H9 (cell line): ENCODE measurements around the gene CHCHD3. TPM values are rescaled to one million over a fixed set of nuclear protein-coding genes. Genes with fewer than 3 reads are reported as not detected.

ENCODE experiments used
- DNase-seq: peaks from one replicate; pipeline ENCODE4 v3.0.0-alpha.2; 2017
- H2AFZ ChIP-seq: one replicate; pipeline ENCODE4 v1.6.1; 2013; ENCODE audit warnings: mild to moderate bottlenecking, low read length, control low read depth, moderate library complexity
- H2AK5ac ChIP-seq: 2 replicates; pipeline ENCODE4 v1.6.1; 2013; ENCODE audit warnings: low read length, control low read depth, mixed read lengths; ENCODE audit not compliant: insufficient read length
- H2BK120ac ChIP-seq: one replicate; pipeline ENCODE4 v1.6.1; 2013; ENCODE audit warnings: low read depth, mild to moderate bottlenecking, low read length, control low read depth, inconsistent platforms; ENCODE audit not compliant: poor library complexity, severe bottlenecking
- H2BK12ac ChIP-seq: 2 replicates; pipeline ENCODE4 v1.6.1; 2013; ENCODE audit warnings: low read length, control low read depth, mixed read lengths, low read depth; ENCODE audit not compliant: insufficient read length
- H2BK15ac ChIP-seq: 2 replicates; pipeline ENCODE4 v1.6.1; 2013; ENCODE audit warnings: low read depth, low read length, control low read depth
- H2BK20ac ChIP-seq: one replicate; pipeline ENCODE4 v1.6.1; 2013; ENCODE audit warnings: low read depth, mild to moderate bottlenecking, low read length, control low read depth, inconsistent platforms; ENCODE audit not compliant: poor library complexity, severe bottlenecking
- H2BK5ac ChIP-seq: 2 replicates; pipeline ENCODE4 v1.6.1; 2013; ENCODE audit warnings: low read length, control low read depth, mixed read lengths; ENCODE audit not compliant: insufficient read length
- H3K14ac ChIP-seq: 2 replicates; pipeline ENCODE4 v1.6.1; 2013; ENCODE audit warnings: low read length, control low read depth; ENCODE audit not compliant: insufficient read depth
- H3K18ac ChIP-seq: 2 replicates; pipeline ENCODE4 v1.6.1; 2013; ENCODE audit warnings: low read depth, mild to moderate bottlenecking, mixed read lengths, low read length, control low read depth; ENCODE audit not compliant: insufficient read length
- H3K23ac ChIP-seq: 2 replicates; pipeline ENCODE4 v1.6.1; 2013; ENCODE audit warnings: low read length, control low read depth, mixed read lengths, low read depth; ENCODE audit not compliant: insufficient read length
- H3K23me2 ChIP-seq: 2 replicates; pipeline ENCODE4 v1.6.1; 2013; ENCODE audit warnings: low read depth, mild to moderate bottlenecking, mixed read lengths, low read length, control low read depth; ENCODE audit not compliant: insufficient read length, poor library complexity, severe bottlenecking
- H3K27ac ChIP-seq: 2 replicates; pipeline ENCODE4 v1.5.1; 2013; ENCODE audit warnings: low read length, control low read depth, mixed read lengths, low read depth; ENCODE audit not compliant: insufficient read length
- H3K27me3 ChIP-seq: 2 replicates; pipeline ENCODE4 v1.6.1; 2013; ENCODE audit warnings: low read length, control low read depth, inconsistent platforms; ENCODE audit not compliant: insufficient read depth
- H3K4ac ChIP-seq: 2 replicates; pipeline ENCODE4 v1.6.1; 2013; ENCODE audit warnings: low read depth, mild to moderate bottlenecking, control low read depth, inconsistent platforms, low read length, moderate library complexity
- H3K4me1 ChIP-seq: 2 replicates; pipeline ENCODE4 v1.6.1; 2013; ENCODE audit warnings: low read length, control low read depth, inconsistent platforms; ENCODE audit not compliant: insufficient read depth
- H3K4me2 ChIP-seq: 2 replicates; pipeline ENCODE4 v1.6.1; 2013; ENCODE audit warnings: low read length, control low read depth, mixed read lengths; ENCODE audit not compliant: insufficient read length, insufficient read depth
- H3K56ac ChIP-seq: 2 replicates; pipeline ENCODE4 v1.6.1; 2013; ENCODE audit warnings: low read depth, mild to moderate bottlenecking, mixed read lengths, low read length, control low read depth; ENCODE audit not compliant: insufficient read length
- H3K79me1 ChIP-seq: 2 replicates; pipeline ENCODE4 v1.6.1; 2013; ENCODE audit warnings: low read depth, mild to moderate bottlenecking, moderate library complexity, low read length, control low read depth, inconsistent platforms; ENCODE audit not compliant: insufficient read depth, poor library complexity, severe bottlenecking
- H3K79me2 ChIP-seq: 2 replicates; pipeline ENCODE4 v1.6.1; 2013; ENCODE audit warnings: low read length, control low read depth, inconsistent platforms; ENCODE audit not compliant: insufficient read depth
- H3K9ac ChIP-seq: 2 replicates; pipeline ENCODE4 v1.6.1; 2013; ENCODE audit warnings: low read length, control low read depth, mixed read lengths; ENCODE audit not compliant: insufficient read length; ENCODE audit errors: extremely low read depth
- H3K9me3 ChIP-seq: one replicate; pipeline ENCODE4 v1.6.1; 2013; ENCODE audit warnings: low read depth, low read length, inconsistent platforms; ENCODE audit not compliant: control insufficient read depth
- H3T11ph ChIP-seq: one replicate; pipeline ENCODE4 v1.6.1; 2013; ENCODE audit warnings: mild to moderate bottlenecking, low read length, control low read depth, inconsistent platforms
- H4K20me1 ChIP-seq: one replicate; pipeline ENCODE4 v1.6.1; 2013; ENCODE audit not compliant: control insufficient read depth, insufficient read length, insufficient read depth
- H4K5ac ChIP-seq: 2 replicates; pipeline ENCODE4 v1.6.1; 2013; ENCODE audit warnings: low read depth, mild to moderate bottlenecking, mixed read lengths, low read length, control low read depth; ENCODE audit not compliant: insufficient read length
- H4K8ac ChIP-seq: replicated peaks from 2 replicates; pipeline ENCODE4 v1.6.1; 2013; ENCODE audit warnings: low read length, control low read depth, mixed read lengths, low read depth; ENCODE audit not compliant: insufficient read length
- H4K91ac ChIP-seq: 2 replicates; pipeline ENCODE4 v1.6.1; 2013; ENCODE audit warnings: low read depth, mild to moderate bottlenecking, moderate library complexity, mixed read lengths, low read length, control low read depth; ENCODE audit not compliant: insufficient read length
- H3K27ac Mint-ChIP-seq, 3 experiments: 2 replicates in 2 of 3; 3 replicates in 1 of 3; pipeline ENCODE4 v1.8.0; 2020 to 2021; ENCODE audit warnings: mixed read lengths in 3 of 3, mild to moderate bottlenecking in 1 of 3, moderate library complexity in 1 of 3
- H3K27me3 Mint-ChIP-seq: 2 replicates; pipeline ENCODE4 v1.8.0; 2021; ENCODE audit warnings: low read depth, mild to moderate bottlenecking, moderate library complexity, mixed read lengths
- H3K36me3 Mint-ChIP-seq, 3 experiments: 2 replicates in 2 of 3; 3 replicates in 1 of 3; pipeline ENCODE4 v1.8.0; 2020 to 2021; ENCODE audit warnings: low read depth in 3 of 3, mixed read lengths in 3 of 3; ENCODE audit not compliant: insufficient read depth in 1 of 3
- H3K4me1 Mint-ChIP-seq, 2 experiments: 2 replicates each; pipeline ENCODE4 v1.8.0; 2020; ENCODE audit warnings: mixed read lengths in 2 of 2
- H3K4me3 Mint-ChIP-seq, 2 experiments: 2 replicates in 1 of 2; 3 replicates in 1 of 2; pipeline ENCODE4 v1.8.0; 2020 to 2021; ENCODE audit warnings: mild to moderate bottlenecking in 2 of 2, mixed read lengths in 2 of 2, moderate library complexity in 1 of 2
- H3K9me3 Mint-ChIP-seq, 2 experiments: 2 replicates in 1 of 2; 3 replicates in 1 of 2; pipeline ENCODE4 v1.8.0; 2020; ENCODE audit warnings: mild to moderate bottlenecking in 2 of 2, mixed read lengths in 2 of 2, moderate library complexity in 1 of 2
- CTCF ChIP-seq: fragments of 200-600 bp; sonication (generic); conservative IDR thresholded peaks from 3 replicates; pipeline ENCODE4 v1.8.0; 2021; ENCODE audit warnings: antibody characterized with exemption, mild to moderate bottlenecking
- WGBS: extraction: QIAGEN DNeasy Blood & Tissue Kit; methylation state at CpG from one replicate; pipeline ENCODE4 v1.1.7; 2013; ENCODE audit warnings: missing lambda C conversion rate, low lambda C conversion rate, mixed read lengths; ENCODE audit not compliant: insufficient read length; ENCODE audit errors: extremely low coverage; 5-methylcytosine and 5-hydroxymethylcytosine counted together
- total RNA-seq: library from RNA; stranded (reverse); gene quantifications from 2 replicates; pipeline ENCODE4 v1.2.1, GENCODE V29; 2021

CHCHD3 gene
- total RNA-seq, 1 experiment from 2014 or later = 104 TPM

- Mint-ChIP-seq H3K4me3 (no peak overlapping the region), H3K9me3 (peaks cover 0 to 8% of the 10 kb centered on the region in 2 experiments; a peak in 3 of 5 replicates), H3K27me3 (no peaks in the 10 kb centered on the region), H3K4me1 (peaks cover 21 to 26% of the 10 kb centered on the region in 2 experiments), H3K27ac (no peak overlapping the region), H3K36me3 (peaks cover 0 to 6% (median 2%) of the 10 kb centered on the region in 3 experiments; a peak in 3 of 7 replicates)
- WGBS = no CpG with 5 or more reads among the region's 2 CpGs
- Histone ChIP-seq H3K14ac (no peak overlapping the region), H3K4me1 (peaks cover 8% of the 10 kb centered on the region; the same call in 1 of the 2 replicates), H2BK12ac (no peak overlapping the region), H3K23ac (no peak overlapping the region), H3K9ac (no peak overlapping the region), H2AFZ (no peak overlapping the region), H4K91ac (no peak overlapping the region), H3K9me3 (no peaks in the 10 kb centered on the region), H3K18ac (no peak overlapping the region), H2BK5ac (no peak overlapping the region), H3K27ac (no peak overlapping the region), H2AK5ac (no peak overlapping the region), H3T11ph (no peak overlapping the region), H3K4me2 (no peak overlapping the region), H3K27me3 (no peaks in the 10 kb centered on the region), H2BK20ac (no peak overlapping the region), H3K4ac (no peak overlapping the region), H4K8ac (no peak overlapping the region), H2BK120ac (no peak overlapping the region), H2BK15ac (no peak overlapping the region), H4K20me1 (no peaks in the 10 kb centered on the region), H3K79me1 (no peaks in the 10 kb centered on the region), H4K5ac (no peak overlapping the region), H3K23me2 (no peaks in the 10 kb centered on the region), H3K56ac (no peak overlapping the region), H3K79me2 (no peaks in the 10 kb centered on the region)
- no peak for DNase-seq
- TF ChIP-seq CTCF = no peak
Measured at GRCh38 chr7:132752431-132752830, 329.5 kb downstream of the CHCHD3 start.
